ENCODE measurements around the gene PAFAH1B1.

- TF ChIP-seq CTCF (IDR thresholded peaks at IDR 0.05) (no peak), POLR2A (IDR thresholded peaks at IDR 0.05) (no peak)
Measured at GRCh38 chr17:2688351-2689342, 95.2 kb downstream of the PAFAH1B1 start.

All from esophagus squamous epithelium (tissue), 4 donors.